GM23338 (cell line): Measurements from ENCODE around the gene ATXN7. TPM values are rescaled to one million over a fixed set of nuclear protein-coding genes. Genes with fewer than 3 reads are reported as not detected.

Experiments
- ATAC-seq: fragments of 200-7000 bp; cut with Tn5 transposase; 3 replicates; pipeline ENCODE4 v1.9.1; 2020
- DNase-seq: peaks from one replicate; pipeline ENCODE4 v3.0.0-alpha.2; 2015; ENCODE audit warnings: low spot score
- H2AFZ ChIP-seq: fragments of 200-600 bp; sonication (generic); 2 replicates; pipeline ENCODE4 v1.8.0; 2016; ENCODE audit warnings: antibody characterized with exemption, mild to moderate bottlenecking, moderate library complexity
- H3F3A ChIP-seq: fragments of 200-600 bp; sonication (generic); replicated peaks from 2 replicates; pipeline ENCODE4 v1.8.0; 2017; ENCODE audit warnings: antibody characterized with exemption, mixed run types, low read depth
- H3K27ac ChIP-seq: fragments of 200-600 bp; sonication (generic); 2 replicates; pipeline ENCODE4 v1.6.1; 2016; ENCODE audit warnings: low read depth
- H3K27me3 ChIP-seq: fragments of 200-600 bp; sonication (generic); 2 replicates; pipeline ENCODE4 v1.8.0; 2016; ENCODE audit warnings: mild to moderate bottlenecking, mixed run types, moderate library complexity; ENCODE audit not compliant: insufficient read depth
- H3K36me3 ChIP-seq: fragments of 200-600 bp; sonication (generic); 2 replicates; pipeline ENCODE4 v1.8.0; 2016; ENCODE audit warnings: mild to moderate bottlenecking; ENCODE audit not compliant: insufficient read depth
- H3K4me1 ChIP-seq: fragments of 200-600 bp; sonication (generic); 2 replicates; pipeline ENCODE4 v1.8.0; 2016; ENCODE audit warnings: mild to moderate bottlenecking, moderate library complexity; ENCODE audit not compliant: insufficient read depth
- H3K4me2 ChIP-seq: fragments of 200-600 bp; sonication (generic); 2 replicates; pipeline ENCODE4 v1.7.1; 2017; ENCODE audit warnings: mixed run types
- H3K4me3 ChIP-seq: fragments of 200-600 bp; sonication (generic); 2 replicates; pipeline ENCODE4 v1.6.1; 2016; ENCODE audit warnings: mixed run types
- H3K79me2 ChIP-seq: fragments of 200-600 bp; sonication (generic); replicated peaks from 2 replicates; pipeline ENCODE4 v1.8.0; 2017; ENCODE audit warnings: mild to moderate bottlenecking; ENCODE audit not compliant: insufficient read depth
- H3K9me2 ChIP-seq: fragments of 200-600 bp; sonication (generic); 2 replicates; pipeline ENCODE4 v1.8.0; 2017; ENCODE audit not compliant: insufficient read depth
- H4K20me1 ChIP-seq: fragments of 200-600 bp; sonication (generic); replicated peaks from 2 replicates; pipeline ENCODE4 v1.8.0; 2017; ENCODE audit warnings: mild to moderate bottlenecking; ENCODE audit not compliant: insufficient read depth
- H3K27ac Mint-ChIP-seq: 2 replicates; pipeline ENCODE4 v1.8.0; 2020; ENCODE audit warnings: inconsistent platforms, mild to moderate bottlenecking, moderate library complexity, mixed read lengths
- H3K27me3 Mint-ChIP-seq: 3 replicates; pipeline ENCODE4 v1.8.0; 2022; ENCODE audit warnings: low read depth, mild to moderate bottlenecking, moderate library complexity, mixed read lengths, inconsistent platforms; ENCODE audit not compliant: insufficient read depth, poor library complexity
- H3K36me3 Mint-ChIP-seq: 3 replicates; pipeline ENCODE4 v1.8.0; 2021; ENCODE audit warnings: low read depth, mild to moderate bottlenecking, inconsistent platforms, moderate library complexity, mixed read lengths
- H3K4me1 Mint-ChIP-seq: 3 replicates; pipeline ENCODE4 v1.8.0; 2020; ENCODE audit warnings: mild to moderate bottlenecking, inconsistent platforms, mixed read lengths
- H3K4me3 Mint-ChIP-seq: 3 replicates; pipeline ENCODE4 v1.8.0; 2021; ENCODE audit warnings: moderate library complexity, mild to moderate bottlenecking, inconsistent platforms, mixed read lengths
- H3K9me3 Mint-ChIP-seq: 3 replicates; pipeline ENCODE4 v1.8.0; 2020; ENCODE audit warnings: moderate library complexity, mild to moderate bottlenecking, inconsistent platforms, mixed read lengths
- EZH2phosphoT487 ChIP-seq: fragments of 200-600 bp; sonication (generic); IDR thresholded peaks from one replicate; pipeline ENCODE4 v1.8.1; 2018; ENCODE audit warnings: antibody characterized with exemption; ENCODE audit not compliant: unreplicated experiment
- NANOG ChIP-seq: IDR thresholded peaks from 2 replicates; pipeline ENCODE4 v1.6.1; 2016; ENCODE audit warnings: antibody characterized with exemption, borderline replicate concordance
- POLR2AphosphoS5 ChIP-seq: IDR thresholded peaks from 2 replicates; pipeline ENCODE4 v1.6.1; 2016; ENCODE audit warnings: antibody characterized with exemption, low read depth
- STAT1 ChIP-seq: IDR thresholded peaks from one replicate; pipeline ENCODE4 v1.6.1; 2016; ENCODE audit warnings: antibody characterized with exemption; ENCODE audit not compliant: unreplicated experiment
- ZNF114 ChIP-seq: fragments of 250-450 bp; sonication (Bioruptor Pico); IDR thresholded peaks from 2 replicates; pipeline ENCODE4 v1.5.0; 2020; ENCODE audit warnings: mild to moderate bottlenecking, moderate library complexity
- ZNF331 ChIP-seq: fragments of 250-450 bp; sonication (Bioruptor Pico); IDR thresholded peaks from 2 replicates; pipeline ENCODE4 v1.5.0; 2020; ENCODE audit warnings: low read depth, mild to moderate bottlenecking, moderate library complexity
- polyA plus RNA-seq: library from polyadenylated mRNA; unstranded; fragments of >200 nt; fragmentation: Nextera tagmentation; extraction: Ambion mirVana; gene quantifications from 2 replicates; pipeline ENCODE4 v1.2.1, GENCODE V29; 2016
- total RNA-seq: library from RNA; depleted of rRNA; stranded (reverse); fragments of >200 nt; shearing (Covaris generic); gene quantifications from 2 replicates; pipeline ENCODE4 v1.2.3, GENCODE V29; 2014
- TF ChIP-seq, protein P1 (sequence below): IDR thresholded peaks from one replicate; pipeline ENCODE4 v1.6.1; 2018; ENCODE audit warnings: antibody characterized with exemption; ENCODE audit not compliant: unreplicated experiment
- TF ChIP-seq, protein P2 (sequence below), 2 experiments: fragments of 200-600 bp in 1 of 2; sonication (generic) in 1 of 2; conservative IDR thresholded peaks; 2 replicates each; pipeline versions ENCODE4 v1.5.1 to v1.6.1; 2016 to 2017; ENCODE audit warnings: antibody characterized with exemption in 2 of 2, low read depth in 2 of 2, mild to moderate bottlenecking in 2 of 2, moderate library complexity in 1 of 2
- TF ChIP-seq, protein P3 (sequence below): IDR thresholded peaks from 2 replicates; pipeline ENCODE4 v1.6.1; 2016; ENCODE audit warnings: antibody characterized with exemption

The ATXN7 gene
- total and polyA plus RNA-seq, 2 experiments from 2014 or later: 4.0 to 17.2 TPM

DNA sequence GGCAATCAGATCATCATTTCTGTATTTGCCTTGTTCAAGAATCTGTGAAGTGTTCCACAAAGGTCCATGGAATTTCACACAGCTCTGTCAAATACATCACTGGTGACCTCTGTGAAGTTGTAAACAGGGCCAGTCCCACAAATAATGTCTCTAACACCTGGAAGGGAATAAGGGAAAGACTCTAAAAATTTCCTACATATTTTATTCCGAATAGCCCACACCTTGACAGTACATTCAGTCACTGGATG is 44.6 kb upstream of the ATXN7 start, which contains the start of gene C3orf49:
C3orf49 (plus strand) TSS at position 149 of the 248 bp plus-strand sequence. CDS start 173 bp downstream, outside the sequence.
- Mint-ChIP-seq H3K9me3 (no peaks in the 10 kb centered on the region), H3K36me3 (no peaks in the 10 kb centered on the region), H3K27ac (no peak within 1 kb of the TSS), H3K4me1 (peaks cover 11% of the 10 kb centered on the region), H3K4me3 (no peak within 1 kb of the TSS), H3K27me3 (no peaks in the 10 kb centered on the region)
- no peaks in the 10 kb centered on the region for H3K9me2 ChIP-seq
- H3K27ac ChIP-seq: no peak within 1 kb of the TSS
- no peak within 1 kb of the TSS for H2AFZ ChIP-seq
- DNase-seq: no peak
- no peaks in the 10 kb centered on the region for H3K4me1 ChIP-seq
- no peak within 1 kb of the TSS for H3K4me2 ChIP-seq
- ATAC-seq: no peak
- no peaks in the 10 kb centered on the region for H4K20me1 ChIP-seq
- H3K36me3 ChIP-seq: no peaks in the 10 kb centered on the region
- H3K4me3 ChIP-seq: no peak within 1 kb of the TSS
- no peaks in the 10 kb centered on the region for H3K79me2 ChIP-seq
- TF ChIP-seq, protein P1, sequence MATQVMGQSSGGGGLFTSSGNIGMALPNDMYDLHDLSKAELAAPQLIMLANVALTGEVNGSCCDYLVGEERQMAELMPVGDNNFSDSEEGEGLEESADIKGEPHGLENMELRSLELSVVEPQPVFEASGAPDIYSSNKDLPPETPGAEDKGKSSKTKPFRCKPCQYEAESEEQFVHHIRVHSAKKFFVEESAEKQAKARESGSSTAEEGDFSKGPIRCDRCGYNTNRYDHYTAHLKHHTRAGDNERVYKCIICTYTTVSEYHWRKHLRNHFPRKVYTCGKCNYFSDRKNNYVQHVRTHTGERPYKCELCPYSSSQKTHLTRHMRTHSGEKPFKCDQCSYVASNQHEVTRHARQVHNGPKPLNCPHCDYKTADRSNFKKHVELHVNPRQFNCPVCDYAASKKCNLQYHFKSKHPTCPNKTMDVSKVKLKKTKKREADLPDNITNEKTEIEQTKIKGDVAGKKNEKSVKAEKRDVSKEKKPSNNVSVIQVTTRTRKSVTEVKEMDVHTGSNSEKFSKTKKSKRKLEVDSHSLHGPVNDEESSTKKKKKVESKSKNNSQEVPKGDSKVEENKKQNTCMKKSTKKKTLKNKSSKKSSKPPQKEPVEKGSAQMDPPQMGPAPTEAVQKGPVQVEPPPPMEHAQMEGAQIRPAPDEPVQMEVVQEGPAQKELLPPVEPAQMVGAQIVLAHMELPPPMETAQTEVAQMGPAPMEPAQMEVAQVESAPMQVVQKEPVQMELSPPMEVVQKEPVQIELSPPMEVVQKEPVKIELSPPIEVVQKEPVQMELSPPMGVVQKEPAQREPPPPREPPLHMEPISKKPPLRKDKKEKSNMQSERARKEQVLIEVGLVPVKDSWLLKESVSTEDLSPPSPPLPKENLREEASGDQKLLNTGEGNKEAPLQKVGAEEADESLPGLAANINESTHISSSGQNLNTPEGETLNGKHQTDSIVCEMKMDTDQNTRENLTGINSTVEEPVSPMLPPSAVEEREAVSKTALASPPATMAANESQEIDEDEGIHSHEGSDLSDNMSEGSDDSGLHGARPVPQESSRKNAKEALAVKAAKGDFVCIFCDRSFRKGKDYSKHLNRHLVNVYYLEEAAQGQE: no peak
- TF ChIP-seq EZH2phosphoT487 (no peak), POLR2AphosphoS5 (no peak)
- TF ChIP-seq, protein P2, sequence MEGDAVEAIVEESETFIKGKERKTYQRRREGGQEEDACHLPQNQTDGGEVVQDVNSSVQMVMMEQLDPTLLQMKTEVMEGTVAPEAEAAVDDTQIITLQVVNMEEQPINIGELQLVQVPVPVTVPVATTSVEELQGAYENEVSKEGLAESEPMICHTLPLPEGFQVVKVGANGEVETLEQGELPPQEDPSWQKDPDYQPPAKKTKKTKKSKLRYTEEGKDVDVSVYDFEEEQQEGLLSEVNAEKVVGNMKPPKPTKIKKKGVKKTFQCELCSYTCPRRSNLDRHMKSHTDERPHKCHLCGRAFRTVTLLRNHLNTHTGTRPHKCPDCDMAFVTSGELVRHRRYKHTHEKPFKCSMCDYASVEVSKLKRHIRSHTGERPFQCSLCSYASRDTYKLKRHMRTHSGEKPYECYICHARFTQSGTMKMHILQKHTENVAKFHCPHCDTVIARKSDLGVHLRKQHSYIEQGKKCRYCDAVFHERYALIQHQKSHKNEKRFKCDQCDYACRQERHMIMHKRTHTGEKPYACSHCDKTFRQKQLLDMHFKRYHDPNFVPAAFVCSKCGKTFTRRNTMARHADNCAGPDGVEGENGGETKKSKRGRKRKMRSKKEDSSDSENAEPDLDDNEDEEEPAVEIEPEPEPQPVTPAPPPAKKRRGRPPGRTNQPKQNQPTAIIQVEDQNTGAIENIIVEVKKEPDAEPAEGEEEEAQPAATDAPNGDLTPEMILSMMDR (conservative IDR thresholded peaks at IDR 0.05; ENCODE audit: low read depth in 2 of 2): no peak
- TF ChIP-seq, protein P3, sequence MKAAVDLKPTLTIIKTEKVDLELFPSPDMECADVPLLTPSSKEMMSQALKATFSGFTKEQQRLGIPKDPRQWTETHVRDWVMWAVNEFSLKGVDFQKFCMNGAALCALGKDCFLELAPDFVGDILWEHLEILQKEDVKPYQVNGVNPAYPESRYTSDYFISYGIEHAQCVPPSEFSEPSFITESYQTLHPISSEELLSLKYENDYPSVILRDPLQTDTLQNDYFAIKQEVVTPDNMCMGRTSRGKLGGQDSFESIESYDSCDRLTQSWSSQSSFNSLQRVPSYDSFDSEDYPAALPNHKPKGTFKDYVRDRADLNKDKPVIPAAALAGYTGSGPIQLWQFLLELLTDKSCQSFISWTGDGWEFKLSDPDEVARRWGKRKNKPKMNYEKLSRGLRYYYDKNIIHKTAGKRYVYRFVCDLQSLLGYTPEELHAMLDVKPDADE: no peak
- H3K27me3 ChIP-seq: no peaks in the 10 kb centered on the region
- no peaks in the 10 kb centered on the region for H3F3A ChIP-seq

DNA sequence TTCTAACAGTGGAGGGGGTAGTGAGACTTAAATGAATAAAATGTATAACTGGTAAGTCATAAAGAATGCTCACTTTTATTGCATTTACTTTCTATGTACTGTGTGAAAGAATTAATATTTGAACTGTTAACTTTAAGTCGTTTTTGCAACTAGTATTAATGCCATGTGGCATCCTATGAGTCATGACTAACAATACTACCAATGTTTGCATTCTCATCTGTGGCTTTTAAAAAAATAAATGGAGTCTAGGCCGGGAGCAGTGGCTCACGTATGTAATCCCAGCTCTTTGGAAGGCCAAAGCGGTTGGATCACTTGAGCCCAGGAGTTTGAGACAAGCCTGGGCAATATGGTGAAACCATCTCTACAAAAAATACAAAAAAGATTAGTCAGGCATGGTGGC is 39.4 kb upstream of the ATXN7 start:
- H3K4me1 Mint-ChIP-seq: peaks cover 7% of the 10 kb centered on the region
- no peak for ATAC-seq
- no peak overlapping the region for H3K4me2 ChIP-seq
- TF ChIP-seq ZNF331 (CRISPR knock-in tag): no peak
- TF ChIP-seq, protein P2 (conservative IDR thresholded peaks at IDR 0.05; ENCODE audit: low read depth in 2 of 2): no peak
- TF ChIP-seq, protein P1: no peak
- TF ChIP-seq POLR2AphosphoS5: no peak
- TF ChIP-seq ZNF114: no peak
- TF ChIP-seq NANOG: no peak
- TF ChIP-seq STAT1: no peak

More for the DNA sequence above, 39.4 kb upstream of the ATXN7 start:
- no peak for DNase-seq
- Mint-ChIP-seq H3K27me3 (no peaks in the 10 kb centered on the region), H3K27ac (peak overlapping the region; percentile 36; the same call in 1 of the 2 replicates), H3K4me3 (no peak overlapping the region), H3K9me3 (no peaks in the 10 kb centered on the region; the same call in 2 of the 3 replicates), H3K36me3 (peaks cover 4% of the 10 kb centered on the region; the same call in 2 of the 3 replicates)
- Histone ChIP-seq H3K27me3 (no peaks in the 10 kb centered on the region), H3K4me3 (no peak overlapping the region), H3K36me3 (no peaks in the 10 kb centered on the region), H3K79me2 (no peaks in the 10 kb centered on the region), H2AFZ (no peak overlapping the region), H3K4me1 (no peaks in the 10 kb centered on the region), H3K27ac (no peak overlapping the region), H3K9me2 (no peaks in the 10 kb centered on the region), H4K20me1 (no peaks in the 10 kb centered on the region; the same call in 1 of the 2 replicates), H3F3A (no peaks in the 10 kb centered on the region)
